ENCODE data around the gene BACH2. TPM values are rescaled to one million over a fixed set of nuclear protein-coding genes. Genes with fewer than 3 reads are reported as not detected.
A peak's percentile ranks its signal among the peaks of the same experiment; 100 is the strongest.

BACH2 gene
- total RNA-seq, 2 experiments from 2014 or later, result 60.7 to 66.9 TPM

GRCh38 chr6:89941031-89941762 lies 355.4 kb downstream of the BACH2 start:
- no peaks in the 10 kb centered on the region for H3K27me3 Mint-ChIP-seq
- peak overlapping the region; percentile 68 for H3K27ac Mint-ChIP-seq
- TF ChIP-seq, protein P1, sequence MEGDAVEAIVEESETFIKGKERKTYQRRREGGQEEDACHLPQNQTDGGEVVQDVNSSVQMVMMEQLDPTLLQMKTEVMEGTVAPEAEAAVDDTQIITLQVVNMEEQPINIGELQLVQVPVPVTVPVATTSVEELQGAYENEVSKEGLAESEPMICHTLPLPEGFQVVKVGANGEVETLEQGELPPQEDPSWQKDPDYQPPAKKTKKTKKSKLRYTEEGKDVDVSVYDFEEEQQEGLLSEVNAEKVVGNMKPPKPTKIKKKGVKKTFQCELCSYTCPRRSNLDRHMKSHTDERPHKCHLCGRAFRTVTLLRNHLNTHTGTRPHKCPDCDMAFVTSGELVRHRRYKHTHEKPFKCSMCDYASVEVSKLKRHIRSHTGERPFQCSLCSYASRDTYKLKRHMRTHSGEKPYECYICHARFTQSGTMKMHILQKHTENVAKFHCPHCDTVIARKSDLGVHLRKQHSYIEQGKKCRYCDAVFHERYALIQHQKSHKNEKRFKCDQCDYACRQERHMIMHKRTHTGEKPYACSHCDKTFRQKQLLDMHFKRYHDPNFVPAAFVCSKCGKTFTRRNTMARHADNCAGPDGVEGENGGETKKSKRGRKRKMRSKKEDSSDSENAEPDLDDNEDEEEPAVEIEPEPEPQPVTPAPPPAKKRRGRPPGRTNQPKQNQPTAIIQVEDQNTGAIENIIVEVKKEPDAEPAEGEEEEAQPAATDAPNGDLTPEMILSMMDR (IDR thresholded peaks at IDR 0.05), result no peak
- no peaks in the 10 kb centered on the region for H3K9me3 Mint-ChIP-seq
- ATAC-seq, result no peak
- ChIA-PET CTCF (interaction anchor here (0.5 to 6.2 kb wide), 87 partner anchors 8 to 619 kb away, joined by 3 to 45 read pairs (median 6); partner anchors contain the start of gene CASP8AP2), POLR2A (interaction anchor here (0.9 to 1.2 kb wide), 3 partner anchors 129 to 538 kb away, joined by 4 to 5 read pairs (median 4); no protein-coding TSS in a partner anchor)
- H3K4me1 Mint-ChIP-seq (ENCODE audit: low read depth), result peaks cover 65% of the 10 kb centered on the region
- no peak overlapping the region for H3K4me3 Mint-ChIP-seq
- H3K36me3 Mint-ChIP-seq (ENCODE audit: low read depth), result peaks cover 80% of the 10 kb centered on the region
- no peak for DNase-seq
- intact Hi-C loops (cut with micrococcal nuclease), result loop anchor here (2.0 to 10.0 kb wide), 3 partner anchors 234 to 538 kb away; no protein-coding TSS in a partner anchor

GRCh38 chr6:89940225-89941027 lies 356.2 kb downstream of the BACH2 start:
- DNase-seq, result peak; percentile 85
- peak overlapping the region; percentile 73 for H3K27ac Mint-ChIP-seq
- H3K4me3 Mint-ChIP-seq, result no peak overlapping the region
- POLR2A ChIA-PET, result interaction anchor here (0.6 to 1.2 kb wide), 6 partner anchors 10 to 539 kb away, joined by 3 to 5 read pairs (median 4); no protein-coding TSS in a partner anchor
- peak; percentile 80 for ATAC-seq
- TF ChIP-seq, protein P1 (IDR thresholded peaks at IDR 0.05), result peak; percentile 83
- H3K27me3 Mint-ChIP-seq, result no peaks in the 10 kb centered on the region
- H3K36me3 Mint-ChIP-seq (ENCODE audit: low read depth), result peaks cover 83% of the 10 kb centered on the region
- peaks cover 57% of the 10 kb centered on the region for H3K4me1 Mint-ChIP-seq (ENCODE audit: low read depth)
- no peaks in the 10 kb centered on the region for H3K9me3 Mint-ChIP-seq
- CTCF ChIA-PET, result interaction anchor here (0.5 to 6.2 kb wide), 93 partner anchors 9 to 619 kb away, joined by 3 to 45 read pairs (median 5); partner anchors contain the start of genes CASP8AP2 and MDN1
- intact Hi-C loops (cut with micrococcal nuclease), result loop anchor here (2.0 to 10.0 kb wide), 3 partner anchors 234 to 538 kb away; no protein-coding TSS in a partner anchor

DNA sequence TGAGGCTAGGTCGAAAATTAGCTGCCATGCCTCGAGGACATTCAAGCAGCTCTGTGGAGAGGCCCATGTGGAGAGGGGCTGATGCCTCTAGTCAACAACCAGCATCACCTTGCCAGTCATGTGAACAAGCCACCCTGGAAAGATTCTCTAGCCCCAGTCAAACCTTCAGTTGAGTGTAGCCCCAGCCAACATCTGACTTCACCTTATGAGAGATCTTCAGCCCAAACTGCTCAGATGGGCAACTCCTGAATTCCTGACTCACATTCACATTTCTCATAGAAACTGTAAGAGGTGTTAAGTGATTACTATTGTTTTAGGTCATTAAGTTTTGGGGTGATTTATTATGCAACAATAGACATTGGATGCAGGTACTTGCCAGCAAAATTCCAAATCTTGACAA lies 357.5 kb downstream of the BACH2 start:
- intact Hi-C loops (cut with micrococcal nuclease), result no loop called here
- ATAC-seq (no peak), DNase-seq (no peak)
- Mint-ChIP-seq H3K9me3 (no peaks in the 10 kb centered on the region), H3K27me3 (no peaks in the 10 kb centered on the region), H3K4me3 (no peak overlapping the region), H3K27ac (peak overlapping the region; percentile 35), H3K4me1 (ENCODE audit: low read depth) (peaks cover 48% of the 10 kb centered on the region), H3K36me3 (ENCODE audit: low read depth) (peaks cover 83% of the 10 kb centered on the region)
- CTCF ChIA-PET, result interaction anchor here (1.9 to 6.2 kb wide), 3 partner anchors 17 to 539 kb away, joined by 8 to 45 read pairs (median 14); no protein-coding TSS in a partner anchor
- POLR2A ChIA-PET, result no interaction called here
- TF ChIP-seq, protein P1 (IDR thresholded peaks at IDR 0.05), result no peak

DNA sequence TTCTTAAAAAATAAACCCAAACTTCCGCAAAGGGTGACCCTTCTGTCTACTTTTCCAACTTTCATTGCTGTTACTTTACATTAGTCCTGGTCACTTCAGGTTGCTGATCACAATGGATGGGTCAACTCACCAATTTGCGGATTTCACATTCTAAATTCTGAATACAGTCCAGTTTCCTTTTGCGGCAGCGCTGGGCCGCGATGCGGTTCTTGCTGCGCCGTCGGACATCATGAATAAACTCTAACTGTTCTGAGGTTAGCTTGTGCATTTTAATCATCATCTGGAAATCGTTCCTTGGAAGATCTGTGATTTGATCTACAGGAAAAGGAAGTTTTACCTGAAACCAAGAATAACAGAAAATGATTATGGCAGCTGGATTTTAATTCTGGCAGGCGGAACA lies 358.6 kb downstream of the BACH2 start:
- no peaks in the 10 kb centered on the region for H3K27me3 Mint-ChIP-seq
- TF ChIP-seq, protein P1 (IDR thresholded peaks at IDR 0.05), result no peak
- intact Hi-C loops (cut with micrococcal nuclease), result no loop called here
- peaks cover 42% of the 10 kb centered on the region for H3K4me1 Mint-ChIP-seq (ENCODE audit: low read depth)
- DNase-seq (no peak), ATAC-seq (no peak)
- H3K9me3 Mint-ChIP-seq, result no peaks in the 10 kb centered on the region
- ChIA-PET CTCF (no interaction called here), POLR2A (interaction anchor here (1.4 kb wide), 1 partner anchor 130 kb away, joined by 3 read pairs; no protein-coding TSS in a partner anchor)
- H3K4me3 Mint-ChIP-seq, result no peak overlapping the region
- H3K27ac Mint-ChIP-seq, result no peak overlapping the region
- H3K36me3 Mint-ChIP-seq (ENCODE audit: low read depth), result peaks cover 84% of the 10 kb centered on the region
